Prostate gland (tissue), 2 donors: ENCODE results near the gene ANKS1B. TPM values are rescaled to one million over a fixed set of nuclear protein-coding genes. Genes with fewer than 3 reads are reported as not detected.

Experiments used
- DNase-seq: peaks from one replicate; pipeline ENCODE4 v3.0.0-alpha.2; 2019; ENCODE audit warnings: low spot score
- H3K27ac ChIP-seq, 2 donors: fragments of 200-600 bp; sonication (generic); 2 replicates each; pipeline ENCODE4 v1.5.1; 2017 to 2019
- H3K27me3 ChIP-seq: fragments of 200-600 bp; sonication (generic); replicated peaks from 2 replicates; pipeline ENCODE4 v1.5.1; 2019; ENCODE audit not compliant: insufficient read depth
- H3K36me3 ChIP-seq, 2 donors: fragments of 200-600 bp; sonication (generic); 1 replicate in 1 of 2; 2 replicates in 1 of 2; pipeline versions ENCODE4 v1.5.1 to v1.8.1; 2017 to 2019
- H3K4me1 ChIP-seq: fragments of 200-600 bp; sonication (generic); replicated peaks from 2 replicates; pipeline ENCODE4 v1.5.1; 2019
- H3K4me3 ChIP-seq, 2 donors: fragments of 200-600 bp; sonication (generic); 2 replicates each; pipeline ENCODE4 v1.5.1; 2017 to 2019
- H3K9me3 ChIP-seq: fragments of 200-600 bp; sonication (generic); 2 replicates; pipeline ENCODE4 v1.5.1; 2017
- CTCF ChIP-seq, 4 experiments: fragments of 200-600 bp in 2 of 4; fragments of 450-650 bp in 2 of 4; sonication (generic) in 2 of 4; IDR thresholded peaks; 1 replicate in 3 of 4; 2 replicates in 1 of 4; pipeline ENCODE4 v1.5.1; 2016 to 2019; ENCODE audit warnings: antibody characterized with exemption in 4 of 4, mild to moderate bottlenecking in 2 of 4, moderate library complexity in 2 of 4
- POLR2A ChIP-seq: fragments of 450-650 bp; IDR thresholded peaks from one replicate; pipeline ENCODE4 v1.6.1; 2016; ENCODE audit warnings: antibody characterized with exemption, mild to moderate bottlenecking
- POLR2AphosphoS5 ChIP-seq: sonication (generic); formaldehyde crosslinking; IDR thresholded peaks from one replicate; pipeline ENCODE4 v1.6.1; 2017; ENCODE audit warnings: antibody characterized with exemption
- WGBS: methylation state at CpG from one replicate; pipeline ENCODE4 v1.1.5; 2018; 5-methylcytosine and 5-hydroxymethylcytosine counted together
- intact Hi-C: fragments of 100-400 bp; cut with DNase I; formaldehyde crosslinking; loops from one replicate; pipeline ENCODE4 v1.14.2; 2022
- total RNA-seq, 2 donors: library from RNA; depleted of rRNA; stranded (reverse); fragments of >200 nt; gene quantifications; one replicate each; pipeline ENCODE4 v1.1.0, GENCODE V29; 2016

Gene ANKS1B
- total RNA-seq, result 10 to 100 TPM; 13.0 to 17.4 TPM

DNA sequence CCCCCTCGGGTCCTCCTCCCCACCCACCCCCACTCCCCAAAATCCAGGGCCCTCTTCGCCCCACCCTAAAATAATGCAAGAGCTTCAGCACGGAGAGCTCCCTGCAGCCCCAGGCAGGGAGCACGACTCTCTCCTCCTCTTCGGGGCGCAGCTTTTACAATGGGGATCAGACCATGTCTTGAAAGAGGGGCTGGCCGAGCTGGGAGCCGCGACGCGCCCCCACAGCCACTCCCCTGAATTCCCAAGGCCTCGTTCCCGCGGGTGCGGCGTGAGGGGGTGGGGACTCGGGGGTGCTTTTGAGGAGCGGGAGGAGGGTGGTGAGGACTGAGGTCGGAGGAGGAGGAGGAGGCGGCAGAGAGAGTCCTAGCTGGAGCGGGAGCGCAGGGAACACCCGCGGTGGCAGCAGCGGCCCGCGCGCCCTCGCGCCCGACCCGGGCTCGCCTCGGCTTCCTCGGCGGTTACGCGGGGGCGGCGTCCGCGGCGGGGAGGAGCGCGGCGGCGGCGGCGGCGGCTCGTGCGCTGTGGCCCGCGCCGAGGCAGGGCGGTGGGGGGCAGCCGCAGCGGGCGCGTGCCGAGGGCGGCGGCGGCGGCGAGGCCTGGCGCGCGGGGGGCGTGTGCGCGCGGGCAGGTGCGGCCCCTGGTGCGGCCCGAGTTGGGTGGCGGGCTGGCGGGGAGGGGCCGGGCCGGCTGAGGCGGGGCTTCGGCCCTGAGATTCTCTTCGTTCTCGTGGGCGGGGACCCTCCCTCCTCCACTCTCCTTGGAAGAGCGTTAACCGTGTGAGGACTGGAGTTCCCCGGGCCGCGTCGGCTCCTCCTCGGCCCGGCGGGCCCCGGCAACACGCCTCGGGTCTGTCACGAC lies at the start of gene ANKS1B:
Gene ANKS1B, minus strand, starts transcription at position 666 of the 858 bp plus-strand sequence. CDS start 699 bp downstream, outside the sequence.
- Histone ChIP-seq H3K27ac (peak within 1 kb of the TSS; percentile 60 to 70), H3K36me3 (no peaks in the 10 kb centered on the region), H3K27me3 (no peaks in the 10 kb centered on the region), H3K9me3 (no peaks in the 10 kb centered on the region), H3K4me1 (no peaks in the 10 kb centered on the region), H3K4me3 (peak within 1 kb of the TSS; percentile 49 to 51)
- TF ChIP-seq CTCF (IDR thresholded peaks at IDR 0.05) (no peak), POLR2A (no peak), POLR2AphosphoS5 (no peak)
- DNase-seq, result peak; percentile 49
- 1% methylated on average over 84 of the region's 98 CpGs for WGBS
- intact Hi-C loops, result loop anchor here (5.0 to 10.0 kb wide), 2 partner anchors 77 to 170 kb away; no protein-coding TSS in a partner anchor

- WGBS, result 94% methylated on average over 2 of the region's 2 CpGs
- Histone ChIP-seq H3K36me3 (no peaks in the 10 kb centered on the region), H3K9me3 (no peaks in the 10 kb centered on the region), H3K4me1 (no peaks in the 10 kb centered on the region), H3K27ac (no peak overlapping the region), H3K27me3 (no peaks in the 10 kb centered on the region), H3K4me3 (no peak overlapping the region)
- intact Hi-C loops, result no loop called here
- TF ChIP-seq CTCF (IDR thresholded peaks at IDR 0.05) (no peak), POLR2AphosphoS5 (no peak), POLR2A (no peak)
- DNase-seq, result no peak
Measured at GRCh38 chr12:100031836-100032235, 47.1 kb upstream of the ANKS1B start.

- intact Hi-C loops, result no loop called here
- no peaks in the 10 kb centered on the region for H3K4me1 ChIP-seq
- no peak for TF ChIP-seq CTCF (IDR thresholded peaks at IDR 0.05)
- TF ChIP-seq POLR2AphosphoS5, result no peak
- no peak for TF ChIP-seq POLR2A
- no peak overlapping the region for H3K27ac ChIP-seq
- H3K9me3 ChIP-seq, result no peaks in the 10 kb centered on the region
- 91% methylated on average over 3 of the region's 3 CpGs for WGBS
- no peaks in the 10 kb centered on the region for H3K27me3 ChIP-seq
- no peak for DNase-seq
- no peak overlapping the region for H3K4me3 ChIP-seq
- H3K36me3 ChIP-seq, result no peaks in the 10 kb centered on the region
Measured at GRCh38 chr12:100027671-100028070, 42.9 kb upstream of the ANKS1B start.

DNA sequence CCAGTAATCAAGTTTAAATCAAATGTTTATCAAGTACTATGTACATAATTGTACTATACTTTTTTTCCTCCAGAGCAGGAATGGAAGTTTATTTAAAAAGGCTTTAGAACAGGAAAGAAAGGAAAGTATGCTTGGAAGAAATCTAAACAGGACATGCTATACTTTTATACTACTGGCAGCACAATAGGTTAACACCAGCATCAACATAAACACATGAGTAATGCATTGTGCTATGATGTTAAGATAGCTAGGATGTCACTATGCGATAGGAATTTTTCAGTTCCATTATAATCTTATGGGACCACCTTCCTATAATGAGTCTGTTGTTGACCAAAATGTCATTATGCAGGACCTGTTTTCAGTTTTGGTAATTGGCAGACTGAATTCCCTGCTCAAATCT lies 41.5 kb upstream of the ANKS1B start:
- Histone ChIP-seq H3K27me3 (no peaks in the 10 kb centered on the region), H3K4me3 (no peak overlapping the region), H3K9me3 (no peaks in the 10 kb centered on the region), H3K4me1 (no peaks in the 10 kb centered on the region), H3K27ac (no peak overlapping the region), H3K36me3 (no peaks in the 10 kb centered on the region)
- DNase-seq, result no peak
- intact Hi-C loops, result no loop called here
- WGBS, result 88% methylated on average over 1 of the region's 1 CpG
- no peak for TF ChIP-seq CTCF (IDR thresholded peaks at IDR 0.05)
- TF ChIP-seq POLR2A, result no peak
- TF ChIP-seq POLR2AphosphoS5, result no peak
